GM23338 (cell line): ENCODE data around the gene NLRP6. TPM values are rescaled to one million over a fixed set of nuclear protein-coding genes. Genes with fewer than 3 reads are reported as not detected.

Experiments
- ATAC-seq: fragments of 200-7000 bp; cut with Tn5 transposase; 3 replicates; pipeline ENCODE4 v1.9.1; 2020
- DNase-seq: peaks from one replicate; pipeline ENCODE4 v3.0.0-alpha.2; 2015; ENCODE audit warnings: low spot score
- H2AFZ ChIP-seq: fragments of 200-600 bp; sonication (generic); 2 replicates; pipeline ENCODE4 v1.8.0; 2016; ENCODE audit warnings: antibody characterized with exemption, mild to moderate bottlenecking, moderate library complexity
- H3F3A ChIP-seq: fragments of 200-600 bp; sonication (generic); replicated peaks from 2 replicates; pipeline ENCODE4 v1.8.0; 2017; ENCODE audit warnings: antibody characterized with exemption, mixed run types, low read depth
- H3K27ac ChIP-seq: fragments of 200-600 bp; sonication (generic); 2 replicates; pipeline ENCODE4 v1.6.1; 2016; ENCODE audit warnings: low read depth
- H3K27me3 ChIP-seq: fragments of 200-600 bp; sonication (generic); 2 replicates; pipeline ENCODE4 v1.8.0; 2016; ENCODE audit warnings: mild to moderate bottlenecking, mixed run types, moderate library complexity; ENCODE audit not compliant: insufficient read depth
- H3K36me3 ChIP-seq: fragments of 200-600 bp; sonication (generic); 2 replicates; pipeline ENCODE4 v1.8.0; 2016; ENCODE audit warnings: mild to moderate bottlenecking; ENCODE audit not compliant: insufficient read depth
- H3K4me1 ChIP-seq: fragments of 200-600 bp; sonication (generic); 2 replicates; pipeline ENCODE4 v1.8.0; 2016; ENCODE audit warnings: mild to moderate bottlenecking, moderate library complexity; ENCODE audit not compliant: insufficient read depth
- H3K4me2 ChIP-seq: fragments of 200-600 bp; sonication (generic); 2 replicates; pipeline ENCODE4 v1.7.1; 2017; ENCODE audit warnings: mixed run types
- H3K4me3 ChIP-seq: fragments of 200-600 bp; sonication (generic); 2 replicates; pipeline ENCODE4 v1.6.1; 2016; ENCODE audit warnings: mixed run types
- H3K79me2 ChIP-seq: fragments of 200-600 bp; sonication (generic); replicated peaks from 2 replicates; pipeline ENCODE4 v1.8.0; 2017; ENCODE audit warnings: mild to moderate bottlenecking; ENCODE audit not compliant: insufficient read depth
- H3K9me2 ChIP-seq: fragments of 200-600 bp; sonication (generic); 2 replicates; pipeline ENCODE4 v1.8.0; 2017; ENCODE audit not compliant: insufficient read depth
- H4K20me1 ChIP-seq: fragments of 200-600 bp; sonication (generic); replicated peaks from 2 replicates; pipeline ENCODE4 v1.8.0; 2017; ENCODE audit warnings: mild to moderate bottlenecking; ENCODE audit not compliant: insufficient read depth
- H3K27ac Mint-ChIP-seq: 2 replicates; pipeline ENCODE4 v1.8.0; 2020; ENCODE audit warnings: inconsistent platforms, mild to moderate bottlenecking, moderate library complexity, mixed read lengths
- H3K27me3 Mint-ChIP-seq: 3 replicates; pipeline ENCODE4 v1.8.0; 2022; ENCODE audit warnings: low read depth, mild to moderate bottlenecking, moderate library complexity, mixed read lengths, inconsistent platforms; ENCODE audit not compliant: insufficient read depth, poor library complexity
- H3K36me3 Mint-ChIP-seq: 3 replicates; pipeline ENCODE4 v1.8.0; 2021; ENCODE audit warnings: low read depth, mild to moderate bottlenecking, inconsistent platforms, moderate library complexity, mixed read lengths
- H3K4me1 Mint-ChIP-seq: 3 replicates; pipeline ENCODE4 v1.8.0; 2020; ENCODE audit warnings: mild to moderate bottlenecking, inconsistent platforms, mixed read lengths
- H3K4me3 Mint-ChIP-seq: 3 replicates; pipeline ENCODE4 v1.8.0; 2021; ENCODE audit warnings: moderate library complexity, mild to moderate bottlenecking, inconsistent platforms, mixed read lengths
- H3K9me3 Mint-ChIP-seq: 3 replicates; pipeline ENCODE4 v1.8.0; 2020; ENCODE audit warnings: moderate library complexity, mild to moderate bottlenecking, inconsistent platforms, mixed read lengths
- CREB1 ChIP-seq: fragments of 250-450 bp; sonication (Bioruptor Pico); IDR thresholded peaks from 2 replicates; pipeline ENCODE4 v1.5.0; 2020; ENCODE audit warnings: low read depth, mild to moderate bottlenecking, moderate library complexity
- EZH2phosphoT487 ChIP-seq: fragments of 200-600 bp; sonication (generic); IDR thresholded peaks from one replicate; pipeline ENCODE4 v1.8.1; 2018; ENCODE audit warnings: antibody characterized with exemption; ENCODE audit not compliant: unreplicated experiment
- JUNB ChIP-seq: IDR thresholded peaks from one replicate; pipeline ENCODE4 v1.6.1; 2016; ENCODE audit warnings: antibody characterized with exemption; ENCODE audit not compliant: unreplicated experiment
- NANOG ChIP-seq: IDR thresholded peaks from 2 replicates; pipeline ENCODE4 v1.6.1; 2016; ENCODE audit warnings: antibody characterized with exemption, borderline replicate concordance
- POLR2AphosphoS5 ChIP-seq: IDR thresholded peaks from 2 replicates; pipeline ENCODE4 v1.6.1; 2016; ENCODE audit warnings: antibody characterized with exemption, low read depth
- ZNF331 ChIP-seq: fragments of 250-450 bp; sonication (Bioruptor Pico); IDR thresholded peaks from 2 replicates; pipeline ENCODE4 v1.5.0; 2020; ENCODE audit warnings: low read depth, mild to moderate bottlenecking, moderate library complexity
- polyA plus RNA-seq: library from polyadenylated mRNA; unstranded; fragments of >200 nt; fragmentation: Nextera tagmentation; extraction: Ambion mirVana; gene quantifications from 2 replicates; pipeline ENCODE4 v1.2.1, GENCODE V29; 2016
- total RNA-seq: library from RNA; depleted of rRNA; stranded (reverse); fragments of >200 nt; shearing (Covaris generic); gene quantifications from 2 replicates; pipeline ENCODE4 v1.2.3, GENCODE V29; 2014
- TF ChIP-seq, protein P1 (sequence below), 2 experiments: fragments of 200-600 bp in 1 of 2; sonication (generic) in 1 of 2; conservative IDR thresholded peaks; 2 replicates each; pipeline versions ENCODE4 v1.5.1 to v1.6.1; 2016 to 2017; ENCODE audit warnings: antibody characterized with exemption in 2 of 2, low read depth in 2 of 2, mild to moderate bottlenecking in 2 of 2, moderate library complexity in 1 of 2
- TF ChIP-seq, protein P2 (sequence below): fragments of 250-450 bp; sonication (Bioruptor Pico); IDR thresholded peaks from 2 replicates; pipeline ENCODE4 v1.5.0; 2020; ENCODE audit warnings: mild to moderate bottlenecking, moderate library complexity
- TF ChIP-seq, protein P3 (sequence below): IDR thresholded peaks from 2 replicates; pipeline ENCODE4 v1.6.1; 2016; ENCODE audit warnings: antibody characterized with exemption
- TF ChIP-seq, protein P4 (sequence below): IDR thresholded peaks from one replicate; pipeline ENCODE4 v1.6.1; 2018; ENCODE audit warnings: antibody characterized with exemption; ENCODE audit not compliant: unreplicated experiment

Gene NLRP6
- total and polyA plus RNA-seq, 2 experiments from 2014 or later = 0.15 to 0.73 TPM

DNA sequence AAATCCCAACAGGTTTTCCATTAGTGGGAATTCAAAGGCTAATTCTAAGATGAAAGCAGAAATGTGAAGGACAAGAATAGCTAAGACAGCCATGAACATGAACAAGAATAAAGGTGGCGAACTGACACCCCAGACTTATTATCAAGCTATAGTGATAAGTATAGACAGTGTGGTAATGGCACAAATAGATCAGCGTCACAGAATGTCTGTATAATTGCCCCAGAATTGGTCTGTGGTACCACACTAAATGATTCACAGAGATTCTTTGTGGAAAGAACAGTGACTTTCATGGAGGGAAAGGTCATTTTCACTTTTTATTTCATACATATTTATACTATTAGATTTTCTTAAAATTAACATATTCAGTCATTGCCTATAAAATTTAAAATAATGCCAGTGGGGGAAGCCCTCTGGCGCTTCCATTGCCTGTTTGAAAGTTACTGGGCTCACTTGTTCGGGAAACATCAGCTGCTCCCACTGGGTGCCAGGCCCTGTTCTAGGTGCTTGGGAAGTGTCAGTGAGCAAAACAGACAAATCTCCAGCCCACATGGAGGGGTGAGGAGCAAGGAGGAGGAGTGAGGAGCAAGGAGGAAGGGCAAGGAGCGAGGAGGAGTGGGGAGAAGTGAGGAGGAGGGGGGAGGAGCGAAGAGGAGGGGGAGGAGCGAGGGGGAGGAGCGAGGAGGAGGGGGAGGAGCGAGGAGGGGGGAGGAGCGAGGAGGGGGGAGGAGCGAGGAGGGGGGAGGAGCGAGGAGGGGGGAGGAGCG lies 11.3 kb upstream of the NLRP6 start (continued):
- TF ChIP-seq, protein P1, sequence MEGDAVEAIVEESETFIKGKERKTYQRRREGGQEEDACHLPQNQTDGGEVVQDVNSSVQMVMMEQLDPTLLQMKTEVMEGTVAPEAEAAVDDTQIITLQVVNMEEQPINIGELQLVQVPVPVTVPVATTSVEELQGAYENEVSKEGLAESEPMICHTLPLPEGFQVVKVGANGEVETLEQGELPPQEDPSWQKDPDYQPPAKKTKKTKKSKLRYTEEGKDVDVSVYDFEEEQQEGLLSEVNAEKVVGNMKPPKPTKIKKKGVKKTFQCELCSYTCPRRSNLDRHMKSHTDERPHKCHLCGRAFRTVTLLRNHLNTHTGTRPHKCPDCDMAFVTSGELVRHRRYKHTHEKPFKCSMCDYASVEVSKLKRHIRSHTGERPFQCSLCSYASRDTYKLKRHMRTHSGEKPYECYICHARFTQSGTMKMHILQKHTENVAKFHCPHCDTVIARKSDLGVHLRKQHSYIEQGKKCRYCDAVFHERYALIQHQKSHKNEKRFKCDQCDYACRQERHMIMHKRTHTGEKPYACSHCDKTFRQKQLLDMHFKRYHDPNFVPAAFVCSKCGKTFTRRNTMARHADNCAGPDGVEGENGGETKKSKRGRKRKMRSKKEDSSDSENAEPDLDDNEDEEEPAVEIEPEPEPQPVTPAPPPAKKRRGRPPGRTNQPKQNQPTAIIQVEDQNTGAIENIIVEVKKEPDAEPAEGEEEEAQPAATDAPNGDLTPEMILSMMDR (conservative IDR thresholded peaks at IDR 0.05; ENCODE audit: low read depth in 2 of 2) = no peak
- TF ChIP-seq POLR2AphosphoS5 = no peak
- no peak for TF ChIP-seq EZH2phosphoT487
- no peak for TF ChIP-seq ZNF331 (CRISPR knock-in tag)

DNA sequence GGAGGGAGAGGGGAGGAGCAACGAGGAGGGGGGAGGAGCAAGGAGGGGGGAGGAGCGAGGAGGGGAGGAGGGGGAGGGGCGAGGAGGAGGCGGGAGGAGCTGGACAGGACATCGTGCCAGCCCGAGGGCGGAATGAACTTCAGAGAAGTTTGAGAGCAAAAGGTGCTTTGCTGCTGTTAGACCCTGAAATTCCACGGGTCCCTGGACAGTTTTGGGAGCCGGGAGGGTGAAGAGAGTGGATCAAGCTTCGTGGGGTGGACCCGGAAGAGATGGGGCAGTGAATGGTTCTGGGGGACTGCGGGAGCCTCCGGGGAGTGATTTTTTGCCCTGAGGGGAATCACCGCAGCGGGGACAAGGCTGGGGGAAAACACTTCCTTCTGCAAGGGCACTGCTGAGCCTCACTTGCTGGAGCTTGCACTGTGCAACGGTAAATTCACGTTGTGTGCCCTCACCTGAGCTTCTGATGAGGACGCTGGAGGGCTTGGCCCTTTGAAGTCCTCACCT lies 10.7 kb upstream of the NLRP6 start:
- peaks cover 14% of the 10 kb centered on the region; the same call in 2 of the 3 replicates for H3K36me3 Mint-ChIP-seq
- Histone ChIP-seq H3K4me3 (no peak overlapping the region), H3K4me2 (no peak overlapping the region), H3K27ac (no peak overlapping the region), H2AFZ (peak overlapping the region; percentile 76), H4K20me1 (no peaks in the 10 kb centered on the region), H3K4me1 (peaks cover 14% of the 10 kb centered on the region; the same call in 1 of the 2 replicates), H3K79me2 (no peaks in the 10 kb centered on the region), H3K27me3 (no peaks in the 10 kb centered on the region), H3K9me2 (no peaks in the 10 kb centered on the region), H3K36me3 (0 out of 2 replicates have a peak, but pooled peaks cover 5% of the 10 kb centered on the region), H3F3A (0 out of 2 replicates have a peak, but pooled peaks cover 10% of the 10 kb centered on the region)
- TF ChIP-seq JUNB (no peak), ZNF331 (CRISPR knock-in tag) (no peak), POLR2AphosphoS5 (no peak), NANOG (no peak), CREB1 (CRISPR knock-in tag) (no peak)
- TF ChIP-seq, protein P2, sequence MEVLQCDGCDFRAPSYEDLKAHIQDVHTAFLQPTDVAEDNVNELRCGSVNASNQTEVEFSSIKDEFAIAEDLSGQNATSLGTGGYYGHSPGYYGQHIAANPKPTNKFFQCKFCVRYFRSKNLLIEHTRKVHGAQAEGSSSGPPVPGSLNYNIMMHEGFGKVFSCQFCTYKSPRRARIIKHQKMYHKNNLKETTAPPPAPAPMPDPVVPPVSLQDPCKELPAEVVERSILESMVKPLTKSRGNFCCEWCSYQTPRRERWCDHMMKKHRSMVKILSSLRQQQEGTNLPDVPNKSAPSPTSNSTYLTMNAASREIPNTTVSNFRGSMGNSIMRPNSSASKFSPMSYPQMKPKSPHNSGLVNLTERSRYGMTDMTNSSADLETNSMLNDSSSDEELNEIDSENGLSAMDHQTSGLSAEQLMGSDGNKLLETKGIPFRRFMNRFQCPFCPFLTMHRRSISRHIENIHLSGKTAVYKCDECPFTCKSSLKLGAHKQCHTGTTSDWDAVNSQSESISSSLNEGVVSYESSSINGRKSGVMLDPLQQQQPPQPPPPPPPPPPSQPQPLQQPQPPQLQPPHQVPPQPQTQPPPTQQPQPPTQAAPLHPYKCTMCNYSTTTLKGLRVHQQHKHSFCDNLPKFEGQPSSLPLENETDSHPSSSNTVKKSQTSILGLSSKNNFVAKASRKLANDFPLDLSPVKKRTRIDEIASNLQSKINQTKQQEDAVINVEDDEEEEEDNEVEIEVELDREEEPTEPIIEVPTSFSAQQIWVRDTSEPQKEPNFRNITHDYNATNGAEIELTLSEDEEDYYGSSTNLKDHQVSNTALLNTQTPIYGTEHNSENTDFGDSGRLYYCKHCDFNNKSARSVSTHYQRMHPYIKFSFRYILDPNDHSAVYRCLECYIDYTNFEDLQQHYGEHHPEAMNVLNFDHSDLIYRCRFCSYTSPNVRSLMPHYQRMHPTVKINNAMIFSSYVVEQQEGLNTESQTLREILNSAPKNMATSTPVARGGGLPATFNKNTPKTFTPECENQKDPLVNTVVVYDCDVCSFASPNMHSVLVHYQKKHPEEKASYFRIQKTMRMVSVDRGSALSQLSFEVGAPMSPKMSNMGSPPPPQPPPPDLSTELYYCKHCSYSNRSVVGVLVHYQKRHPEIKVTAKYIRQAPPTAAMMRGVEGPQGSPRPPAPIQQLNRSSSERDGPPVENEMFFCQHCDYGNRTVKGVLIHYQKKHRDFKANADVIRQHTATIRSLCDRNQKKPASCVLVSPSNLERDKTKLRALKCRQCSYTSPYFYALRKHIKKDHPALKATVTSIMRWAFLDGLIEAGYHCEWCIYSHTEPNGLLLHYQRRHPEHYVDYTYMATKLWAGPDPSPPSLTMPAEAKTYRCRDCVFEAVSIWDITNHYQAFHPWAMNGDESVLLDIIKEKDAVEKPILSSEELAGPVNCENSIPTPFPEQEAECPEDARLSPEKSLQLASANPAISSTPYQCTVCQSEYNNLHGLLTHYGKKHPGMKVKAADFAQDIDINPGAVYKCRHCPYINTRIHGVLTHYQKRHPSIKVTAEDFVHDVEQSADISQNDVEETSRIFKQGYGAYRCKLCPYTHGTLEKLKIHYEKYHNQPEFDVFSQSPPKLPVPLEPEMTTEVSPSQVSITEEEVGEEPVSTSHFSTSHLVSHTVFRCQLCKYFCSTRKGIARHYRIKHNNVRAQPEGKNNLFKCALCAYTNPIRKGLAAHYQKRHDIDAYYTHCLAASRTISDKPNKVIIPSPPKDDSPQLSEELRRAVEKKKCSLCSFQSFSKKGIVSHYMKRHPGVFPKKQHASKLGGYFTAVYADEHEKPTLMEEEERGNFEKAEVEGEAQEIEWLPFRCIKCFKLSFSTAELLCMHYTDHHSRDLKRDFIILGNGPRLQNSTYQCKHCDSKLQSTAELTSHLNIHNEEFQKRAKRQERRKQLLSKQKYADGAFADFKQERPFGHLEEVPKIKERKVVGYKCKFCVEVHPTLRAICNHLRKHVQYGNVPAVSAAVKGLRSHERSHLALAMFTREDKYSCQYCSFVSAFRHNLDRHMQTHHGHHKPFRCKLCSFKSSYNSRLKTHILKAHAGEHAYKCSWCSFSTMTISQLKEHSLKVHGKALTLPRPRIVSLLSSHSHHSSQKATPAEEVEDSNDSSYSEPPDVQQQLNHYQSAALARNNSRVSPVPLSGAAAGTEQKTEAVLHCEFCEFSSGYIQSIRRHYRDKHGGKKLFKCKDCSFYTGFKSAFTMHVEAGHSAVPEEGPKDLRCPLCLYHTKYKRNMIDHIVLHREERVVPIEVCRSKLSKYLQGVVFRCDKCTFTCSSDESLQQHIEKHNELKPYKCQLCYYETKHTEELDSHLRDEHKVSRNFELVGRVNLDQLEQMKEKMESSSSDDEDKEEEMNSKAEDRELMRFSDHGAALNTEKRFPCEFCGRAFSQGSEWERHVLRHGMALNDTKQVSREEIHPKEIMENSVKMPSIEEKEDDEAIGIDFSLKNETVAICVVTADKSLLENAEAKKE (CRISPR knock-in tag) = no peak
- TF ChIP-seq, protein P3, sequence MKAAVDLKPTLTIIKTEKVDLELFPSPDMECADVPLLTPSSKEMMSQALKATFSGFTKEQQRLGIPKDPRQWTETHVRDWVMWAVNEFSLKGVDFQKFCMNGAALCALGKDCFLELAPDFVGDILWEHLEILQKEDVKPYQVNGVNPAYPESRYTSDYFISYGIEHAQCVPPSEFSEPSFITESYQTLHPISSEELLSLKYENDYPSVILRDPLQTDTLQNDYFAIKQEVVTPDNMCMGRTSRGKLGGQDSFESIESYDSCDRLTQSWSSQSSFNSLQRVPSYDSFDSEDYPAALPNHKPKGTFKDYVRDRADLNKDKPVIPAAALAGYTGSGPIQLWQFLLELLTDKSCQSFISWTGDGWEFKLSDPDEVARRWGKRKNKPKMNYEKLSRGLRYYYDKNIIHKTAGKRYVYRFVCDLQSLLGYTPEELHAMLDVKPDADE = no peak
- TF ChIP-seq, protein P4, sequence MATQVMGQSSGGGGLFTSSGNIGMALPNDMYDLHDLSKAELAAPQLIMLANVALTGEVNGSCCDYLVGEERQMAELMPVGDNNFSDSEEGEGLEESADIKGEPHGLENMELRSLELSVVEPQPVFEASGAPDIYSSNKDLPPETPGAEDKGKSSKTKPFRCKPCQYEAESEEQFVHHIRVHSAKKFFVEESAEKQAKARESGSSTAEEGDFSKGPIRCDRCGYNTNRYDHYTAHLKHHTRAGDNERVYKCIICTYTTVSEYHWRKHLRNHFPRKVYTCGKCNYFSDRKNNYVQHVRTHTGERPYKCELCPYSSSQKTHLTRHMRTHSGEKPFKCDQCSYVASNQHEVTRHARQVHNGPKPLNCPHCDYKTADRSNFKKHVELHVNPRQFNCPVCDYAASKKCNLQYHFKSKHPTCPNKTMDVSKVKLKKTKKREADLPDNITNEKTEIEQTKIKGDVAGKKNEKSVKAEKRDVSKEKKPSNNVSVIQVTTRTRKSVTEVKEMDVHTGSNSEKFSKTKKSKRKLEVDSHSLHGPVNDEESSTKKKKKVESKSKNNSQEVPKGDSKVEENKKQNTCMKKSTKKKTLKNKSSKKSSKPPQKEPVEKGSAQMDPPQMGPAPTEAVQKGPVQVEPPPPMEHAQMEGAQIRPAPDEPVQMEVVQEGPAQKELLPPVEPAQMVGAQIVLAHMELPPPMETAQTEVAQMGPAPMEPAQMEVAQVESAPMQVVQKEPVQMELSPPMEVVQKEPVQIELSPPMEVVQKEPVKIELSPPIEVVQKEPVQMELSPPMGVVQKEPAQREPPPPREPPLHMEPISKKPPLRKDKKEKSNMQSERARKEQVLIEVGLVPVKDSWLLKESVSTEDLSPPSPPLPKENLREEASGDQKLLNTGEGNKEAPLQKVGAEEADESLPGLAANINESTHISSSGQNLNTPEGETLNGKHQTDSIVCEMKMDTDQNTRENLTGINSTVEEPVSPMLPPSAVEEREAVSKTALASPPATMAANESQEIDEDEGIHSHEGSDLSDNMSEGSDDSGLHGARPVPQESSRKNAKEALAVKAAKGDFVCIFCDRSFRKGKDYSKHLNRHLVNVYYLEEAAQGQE = no peak
- peaks cover 16% of the 10 kb centered on the region for H3K4me1 Mint-ChIP-seq
- H3K9me3 Mint-ChIP-seq = peaks cover 28% of the 10 kb centered on the region
- ATAC-seq (no peak), DNase-seq (no peak)
- no peak overlapping the region for H3K4me3 Mint-ChIP-seq
- peaks cover 10% of the 10 kb centered on the region for H3K27me3 Mint-ChIP-seq
- H3K27ac Mint-ChIP-seq = no peak overlapping the region
